Measurements from ENCODE around the gene KRT76. TPM values are rescaled to one million over a fixed set of nuclear protein-coding genes. Genes with fewer than 3 reads are reported as not detected.

KRT76 gene
- polyA plus RNA-seq, 1 of the 3 experiments (the other 2 are of a cell fraction), result not detected

DNA sequence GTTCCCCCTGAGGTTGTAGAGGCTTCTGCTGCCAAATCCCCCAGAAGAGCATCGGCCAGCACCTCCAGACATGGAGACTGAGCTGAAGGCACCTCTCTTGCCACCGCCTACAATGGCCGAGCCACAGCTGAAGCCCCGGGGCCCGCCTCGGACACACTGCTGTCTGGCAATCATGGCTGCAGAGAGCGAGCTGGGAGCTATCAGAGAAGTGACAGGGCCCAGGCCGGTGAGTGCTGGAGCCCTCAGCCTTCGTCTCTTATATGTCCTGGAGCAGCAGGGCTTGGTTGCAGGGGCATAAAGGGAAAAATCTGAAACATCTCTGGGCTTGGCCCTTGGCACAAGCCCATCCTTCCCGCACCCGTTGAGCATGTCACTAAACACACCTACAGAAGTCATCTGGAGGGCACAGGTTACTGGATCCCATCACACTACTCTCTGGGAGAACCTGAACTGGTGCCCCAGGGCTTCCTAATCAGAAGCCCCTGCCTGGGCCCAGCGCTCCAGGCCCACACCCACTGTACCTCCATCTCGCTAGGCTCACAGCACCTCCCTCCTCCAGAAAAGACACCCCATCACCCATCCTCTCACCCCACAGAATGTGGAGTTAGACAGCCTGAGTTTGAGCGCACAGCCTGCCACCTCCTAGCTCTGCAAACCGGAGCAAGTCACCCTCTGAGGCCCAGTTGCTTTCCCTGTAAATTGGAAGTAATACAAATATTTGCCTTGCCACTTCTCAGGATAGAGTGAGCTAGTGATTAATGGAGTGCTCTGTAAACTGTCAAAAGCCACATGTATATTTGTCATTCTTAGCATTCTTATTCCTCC is 37.0 kb upstream of the KRT76 start, which contains the start of gene KRT4 (continued):
- TF ChIP-seq, protein P1, sequence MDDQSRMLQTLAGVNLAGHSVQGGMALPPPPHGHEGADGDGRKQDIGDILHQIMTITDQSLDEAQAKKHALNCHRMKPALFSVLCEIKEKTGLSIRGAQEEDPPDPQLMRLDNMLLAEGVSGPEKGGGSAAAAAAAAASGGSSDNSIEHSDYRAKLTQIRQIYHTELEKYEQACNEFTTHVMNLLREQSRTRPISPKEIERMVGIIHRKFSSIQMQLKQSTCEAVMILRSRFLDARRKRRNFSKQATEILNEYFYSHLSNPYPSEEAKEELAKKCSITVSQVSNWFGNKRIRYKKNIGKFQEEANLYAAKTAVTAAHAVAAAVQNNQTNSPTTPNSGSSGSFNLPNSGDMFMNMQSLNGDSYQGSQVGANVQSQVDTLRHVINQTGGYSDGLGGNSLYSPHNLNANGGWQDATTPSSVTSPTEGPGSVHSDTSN (IDR thresholded peaks at IDR 0.05), result no peak

DNA sequence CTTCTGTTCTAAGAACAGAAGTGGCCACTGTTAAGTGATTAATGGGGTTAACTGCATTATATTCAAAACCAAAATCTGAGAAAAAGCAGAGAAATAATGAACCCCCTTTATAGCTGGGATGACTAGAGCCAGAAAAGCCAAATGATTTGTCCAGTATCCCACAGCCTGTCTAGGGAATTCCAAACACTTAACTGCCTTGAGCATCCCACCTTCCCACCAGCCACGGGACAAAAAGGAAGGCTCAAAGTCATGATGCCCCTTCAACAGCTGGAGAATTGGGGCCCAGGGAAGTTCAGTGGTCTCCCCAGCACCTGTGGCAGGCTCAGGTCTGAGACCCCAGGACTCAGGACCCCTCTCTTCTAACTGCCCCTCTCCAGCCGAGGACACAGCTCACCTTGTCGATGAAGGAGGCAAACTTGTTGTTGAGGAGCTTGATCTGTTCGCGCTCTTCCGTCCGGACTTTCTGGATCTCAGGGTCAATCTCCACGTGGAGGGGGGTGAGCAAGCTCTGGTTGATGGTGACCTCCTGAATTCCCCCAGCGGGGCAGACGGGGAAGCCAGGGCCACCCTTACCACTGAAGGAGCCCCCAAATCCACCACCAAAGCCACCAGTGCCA is 36.2 kb upstream of the KRT76 start:
- ChIA-PET POLR2A (no interaction called here), CTCF (interaction anchor here (0.9 kb wide), 1 partner anchor 18 kb away, joined by 3 read pairs; no protein-coding TSS in a partner anchor)
- Histone ChIP-seq H3K4me3 (ENCODE audit: low read depth in 2 of 2, low read length in 1 of 2) (no peak overlapping the region), H3K36me3 (replicated peaks in 1 of 2; ENCODE audit: control insufficient read depth in 1 of 2, insufficient read depth in 2 of 2, low read length in 1 of 2) (no peaks in the 10 kb centered on the region), H3K9ac (no peak overlapping the region), H4K20me1 (ENCODE audit: insufficient read depth) (no peaks in the 10 kb centered on the region), H3F3A (replicated peaks; ENCODE audit: insufficient read depth) (no peaks in the 10 kb centered on the region), H3K4me2 (no peak overlapping the region), H3K9me2 (no peaks in the 10 kb centered on the region), H3K27ac (ENCODE audit: low read depth in 2 of 2, low read length in 1 of 2) (no peak overlapping the region), H3K4me1 (ENCODE audit: control insufficient read depth in 1 of 2, insufficient read depth in 2 of 2, low read depth in 1 of 2, low read length in 1 of 2) (no peaks in the 10 kb centered on the region), H3K27me3 (ENCODE audit: insufficient read depth) (peaks cover 24% of the 10 kb centered on the region), H3K79me2 (ENCODE audit: insufficient read depth) (no peaks in the 10 kb centered on the region), H3K9me3 (no peaks in the 10 kb centered on the region), H2AFZ (ENCODE audit: low read depth) (no peak overlapping the region)
- TF ChIP-seq, protein P2, sequence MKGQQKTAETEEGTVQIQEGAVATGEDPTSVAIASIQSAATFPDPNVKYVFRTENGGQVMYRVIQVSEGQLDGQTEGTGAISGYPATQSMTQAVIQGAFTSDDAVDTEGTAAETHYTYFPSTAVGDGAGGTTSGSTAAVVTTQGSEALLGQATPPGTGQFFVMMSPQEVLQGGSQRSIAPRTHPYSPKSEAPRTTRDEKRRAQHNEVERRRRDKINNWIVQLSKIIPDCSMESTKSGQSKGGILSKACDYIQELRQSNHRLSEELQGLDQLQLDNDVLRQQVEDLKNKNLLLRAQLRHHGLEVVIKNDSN (IDR thresholded peaks at IDR 0.05; ENCODE audit: borderline replicate concordance, low read depth), result no peak
- TF ChIP-seq, protein P3, sequence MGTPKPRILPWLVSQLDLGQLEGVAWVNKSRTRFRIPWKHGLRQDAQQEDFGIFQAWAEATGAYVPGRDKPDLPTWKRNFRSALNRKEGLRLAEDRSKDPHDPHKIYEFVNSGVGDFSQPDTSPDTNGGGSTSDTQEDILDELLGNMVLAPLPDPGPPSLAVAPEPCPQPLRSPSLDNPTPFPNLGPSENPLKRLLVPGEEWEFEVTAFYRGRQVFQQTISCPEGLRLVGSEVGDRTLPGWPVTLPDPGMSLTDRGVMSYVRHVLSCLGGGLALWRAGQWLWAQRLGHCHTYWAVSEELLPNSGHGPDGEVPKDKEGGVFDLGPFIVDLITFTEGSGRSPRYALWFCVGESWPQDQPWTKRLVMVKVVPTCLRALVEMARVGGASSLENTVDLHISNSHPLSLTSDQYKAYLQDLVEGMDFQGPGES (IDR thresholded peaks at IDR 0.05; ENCODE audit: low read depth, low read length), result no peak
- TF ChIP-seq, protein P4, sequence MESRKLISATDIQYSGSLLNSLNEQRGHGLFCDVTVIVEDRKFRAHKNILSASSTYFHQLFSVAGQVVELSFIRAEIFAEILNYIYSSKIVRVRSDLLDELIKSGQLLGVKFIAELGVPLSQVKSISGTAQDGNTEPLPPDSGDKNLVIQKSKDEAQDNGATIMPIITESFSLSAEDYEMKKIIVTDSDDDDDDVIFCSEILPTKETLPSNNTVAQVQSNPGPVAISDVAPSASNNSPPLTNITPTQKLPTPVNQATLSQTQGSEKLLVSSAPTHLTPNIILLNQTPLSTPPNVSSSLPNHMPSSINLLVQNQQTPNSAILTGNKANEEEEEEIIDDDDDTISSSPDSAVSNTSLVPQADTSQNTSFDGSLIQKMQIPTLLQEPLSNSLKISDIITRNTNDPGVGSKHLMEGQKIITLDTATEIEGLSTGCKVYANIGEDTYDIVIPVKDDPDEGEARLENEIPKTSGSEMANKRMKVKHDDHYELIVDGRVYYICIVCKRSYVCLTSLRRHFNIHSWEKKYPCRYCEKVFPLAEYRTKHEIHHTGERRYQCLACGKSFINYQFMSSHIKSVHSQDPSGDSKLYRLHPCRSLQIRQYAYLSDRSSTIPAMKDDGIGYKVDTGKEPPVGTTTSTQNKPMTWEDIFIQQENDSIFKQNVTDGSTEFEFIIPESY (IDR thresholded peaks at IDR 0.05; ENCODE audit: borderline replicate concordance, low read depth), result no peak
- TF ChIP-seq RCOR1 (IDR thresholded peaks at IDR 0.05; ENCODE audit: low read length) (no peak), JUND (IDR thresholded peaks at IDR 0.05) (no peak), POLR2AphosphoS5 (IDR thresholded peaks at IDR 0.05; ENCODE audit: low read depth, low read length) (no peak), MEF2A (IDR thresholded peaks at IDR 0.05; ENCODE audit: borderline replicate concordance, low read depth) (no peak), FOSL2 (IDR thresholded peaks at IDR 0.05; ENCODE audit: borderline replicate concordance, low read depth) (no peak), TEAD4 (IDR thresholded peaks at IDR 0.05; ENCODE audit: borderline replicate concordance, insufficient read depth) (no peak)
- TF ChIP-seq, protein P5, sequence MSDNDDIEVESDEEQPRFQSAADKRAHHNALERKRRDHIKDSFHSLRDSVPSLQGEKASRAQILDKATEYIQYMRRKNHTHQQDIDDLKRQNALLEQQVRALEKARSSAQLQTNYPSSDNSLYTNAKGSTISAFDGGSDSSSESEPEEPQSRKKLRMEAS (IDR thresholded peaks at IDR 0.05; ENCODE audit: low read depth), result no peak
- WGBS (ENCODE audit: low lambda C conversion rate), result 50% methylated on average over 10 of the region's 10 CpGs
- no peak for DNase-seq

Data from SK-N-SH (cell line).